Endothelial cell of umbilical vein (primary cell): ENCODE measurements around the gene PML. TPM values are rescaled to one million over a fixed set of nuclear protein-coding genes. Genes with fewer than 3 reads are reported as not detected.

Source experiments
- BruUV-seq: library from RNA; stranded (reverse); fragments of 400-500 nt; replicated peaks from 2 replicates; lab custom pipeline; 2021; lab: Mats Ljungman, UMichigan
- CTCF ChIA-PET: fragments of 300-600, 350-600 bp; sonication (Branson Sonifier 250); formaldehyde crosslinking; loops from one replicate; lab custom pipeline; 2021; ENCODE audit warnings: antibody characterized with exemption, inconsistent platforms; lab: Charles Lee
- POLR2A ChIA-PET: fragments of 300-600, 350-600 bp; sonication (Branson Sonifier 250); formaldehyde crosslinking; loops from one replicate; lab custom pipeline; 2021; ENCODE audit warnings: antibody characterized with exemption, inconsistent platforms; lab: Charles Lee
- DNase-seq: peaks from one replicate; pipeline ENCODE4 v3.0.0-alpha.2; 2011; ENCODE audit warnings: low read depth, low spot score
- FAIRE-seq: peaks from 2 replicates; lab custom pipeline; 2011; peaks lifted over from hg19 to GRCh38; lab: Jason Lieb, UNC
- H2AFZ ChIP-seq: 2 replicates; pipeline ENCODE4 v1.6.0; 2012; ENCODE audit warnings: low read depth, low read length, control low read depth, inconsistent platforms
- H3K27ac ChIP-seq: 2 replicates; pipeline ENCODE4 v1.5.1; 2011; ENCODE audit warnings: low read depth, mild to moderate bottlenecking, control low read depth, low read length, moderate library complexity; ENCODE audit not compliant: insufficient read depth
- H3K27me3 ChIP-seq, 2 experiments: 2 replicates each; pipeline versions ENCODE4 v1.6.0 to v1.6.1; 2011; ENCODE audit warnings: low read length in 2 of 2, mixed read lengths in 1 of 2; ENCODE audit not compliant: control insufficient read depth in 2 of 2, insufficient read depth in 2 of 2
- H3K36me3 ChIP-seq, 2 experiments: 2 replicates in 1 of 2; 3 replicates in 1 of 2; pipeline ENCODE4 v1.5.1; 2011; ENCODE audit warnings: low read length in 2 of 2, mild to moderate bottlenecking in 1 of 2, moderate library complexity in 1 of 2; ENCODE audit not compliant: control insufficient read depth in 2 of 2, insufficient read depth in 2 of 2; ENCODE audit errors: extremely low read depth in 1 of 2
- H3K4me1 ChIP-seq: 3 replicates; pipeline ENCODE4 v1.5.1; 2011; ENCODE audit warnings: mild to moderate bottlenecking, low read length; ENCODE audit not compliant: control insufficient read depth, insufficient read depth; ENCODE audit errors: extremely low read depth
- H3K4me2 ChIP-seq: 2 replicates; pipeline ENCODE4 v1.6.1; 2011; ENCODE audit warnings: low read length, control low read depth, mixed read lengths; ENCODE audit not compliant: insufficient read depth
- H3K4me3 ChIP-seq, 3 experiments: fragments of 200-600 bp in 1 of 3; sonication (generic), shearing (Covaris generic) in 1 of 3; replicated peaks in 1 of 3; 2 replicates each; pipeline ENCODE4 v1.5.1; 2011 to 2016; ENCODE audit warnings: control low read depth in 3 of 3, low read length in 3 of 3, mild to moderate bottlenecking in 2 of 3, inconsistent platforms in 1 of 3, low read depth in 1 of 3, moderate library complexity in 1 of 3; ENCODE audit not compliant: insufficient read depth in 1 of 3
- H3K79me2 ChIP-seq: 2 replicates; pipeline ENCODE4 v1.6.0; 2012; ENCODE audit warnings: low read length, inconsistent platforms; ENCODE audit not compliant: control insufficient read depth, insufficient read depth
- H3K9ac ChIP-seq: replicated peaks from 2 replicates; pipeline ENCODE3; 2011; ENCODE audit warnings: low read length, control low read depth; ENCODE audit not compliant: insufficient read depth; ENCODE audit errors: extremely low read depth
- H3K9me1 ChIP-seq: replicated peaks from 3 replicates; pipeline ENCODE4 v1.6.0; 2011; ENCODE audit warnings: mild to moderate bottlenecking, low read length; ENCODE audit not compliant: control insufficient read depth, insufficient read depth; ENCODE audit errors: extremely low read depth
- H3K9me3 ChIP-seq: replicated peaks from 2 replicates; pipeline ENCODE4 v1.5.1; 2012; ENCODE audit warnings: low read length, inconsistent platforms; ENCODE audit not compliant: control insufficient read depth, insufficient read depth
- H4K20me1 ChIP-seq: replicated peaks from 2 replicates; pipeline ENCODE3; 2011; ENCODE audit warnings: mild to moderate bottlenecking, low read length; ENCODE audit not compliant: control insufficient read depth, insufficient read depth; ENCODE audit errors: extremely low read depth
- EZH2 ChIP-seq: IDR thresholded peaks from 2 replicates; pipeline ENCODE4 v1.6.1; 2012; ENCODE audit warnings: borderline replicate concordance, low read depth, mild to moderate bottlenecking, moderate library complexity, low read length, inconsistent platforms; ENCODE audit not compliant: severe bottlenecking
- FOS ChIP-seq: IDR thresholded peaks from 2 replicates; pipeline ENCODE4 v1.6.1; 2011; ENCODE audit warnings: mild to moderate bottlenecking, low read length, moderate library complexity, borderline replicate concordance; ENCODE audit not compliant: insufficient read depth
- GATA2 ChIP-seq: IDR thresholded peaks from 2 replicates; pipeline ENCODE4 v1.7.0; 2011; ENCODE audit warnings: low read depth, mild to moderate bottlenecking, moderate library complexity, mixed read lengths, low read length; ENCODE audit not compliant: insufficient read length, insufficient read depth
- JUN ChIP-seq: IDR thresholded peaks from 2 replicates; pipeline ENCODE4 v1.6.1; 2011; ENCODE audit warnings: borderline replicate concordance, low read depth; ENCODE audit not compliant: insufficient read length, insufficient read depth
- MAX ChIP-seq: IDR thresholded peaks from 2 replicates; pipeline ENCODE4 v1.6.1; 2011; ENCODE audit not compliant: insufficient read depth, insufficient read length
- MYC ChIP-seq: IDR thresholded peaks from one replicate; pipeline ENCODE4 v1.6.1; 2011; ENCODE audit warnings: mild to moderate bottlenecking, low read depth, low read length
- POLR2A ChIP-seq: IDR thresholded peaks from 2 replicates; pipeline ENCODE4 v1.6.1; 2012; ENCODE audit warnings: low read depth, mild to moderate bottlenecking, control low read depth, low read length
- dilution Hi-C: fragments of 300-500 bp; cut with MboI; formaldehyde crosslinking; loops from one replicate; pipeline ENCODE4 v1.15.0; 2019; ENCODE audit warnings: low sequenced_read_pairs; ENCODE audit not compliant: extremely low pct_ligation_motif_present
- intact Hi-C: fragments of 100-400 bp; cut with micrococcal nuclease; formaldehyde crosslinking; loops from one replicate; pipeline ENCODE4 v1.10.0; 2022
- polyA plus RNA-seq, 4 experiments: library from polyadenylated mRNA; depleted of rRNA in 3 of 4; stranded (reverse) in 3 of 4; unstranded in 1 of 4; fragments of >200 nt; gene quantifications; 2 replicates each; pipeline versions ENCODE4 v1.2.1 to v1.2.3, GENCODE V29; 2011 to 2012; ENCODE audit warnings: missing spikeins in 1 of 4
- total RNA-seq: library from RNA; stranded (reverse); gene quantifications from 2 replicates; pipeline ENCODE4 v1.2.3, GENCODE V29; 2021
- TF ChIP-seq, protein P1 (sequence below), 2 donors: IDR thresholded peaks; 1 replicate in 1 of 2; 2 replicates in 1 of 2; pipeline ENCODE4 v1.5.1; 2011; ENCODE audit warnings: low read length in 2 of 2, mild to moderate bottlenecking in 2 of 2, moderate library complexity in 2 of 2, control low read depth in 1 of 2, inconsistent platforms in 1 of 2, low read depth in 1 of 2; ENCODE audit not compliant: insufficient read depth in 1 of 2; ENCODE audit errors: extremely low read depth in 1 of 2

The PML gene
- total and polyA plus RNA-seq, 2 donors (not counting 3 experiments of a cell fraction or from before 2014, with no cell fraction given) = 30.4 to 79.6 TPM

DNA sequence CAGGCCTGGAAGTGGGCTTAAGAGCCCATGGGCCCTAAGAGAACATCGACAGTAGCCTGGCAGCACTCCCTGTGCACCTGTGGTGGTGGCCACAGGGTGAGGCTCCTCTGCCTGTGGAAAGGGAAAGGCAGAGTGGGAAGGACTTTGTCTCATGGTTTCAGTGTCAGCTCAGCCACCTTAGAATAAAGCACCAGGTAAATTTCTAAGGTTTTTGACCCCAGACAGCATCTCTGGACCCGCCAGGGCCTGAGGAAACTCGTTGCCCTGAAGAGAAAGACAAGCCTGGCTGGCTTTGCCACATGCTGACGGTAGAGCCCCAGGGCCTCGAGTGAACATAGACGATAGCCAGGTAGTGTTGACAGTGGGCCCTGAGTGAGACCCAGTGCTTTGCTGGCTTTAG lies 65.7 kb downstream of the PML start:
- no peak overlapping the region for H3K9ac ChIP-seq
- H3K27ac ChIP-seq = no peak overlapping the region
- H3K36me3 ChIP-seq = no peaks in the 10 kb centered on the region
- BruUV-seq = no TSS peak
- H3K4me1 ChIP-seq = no peaks in the 10 kb centered on the region
- intact Hi-C loops = no loop called here
- no peak overlapping the region for H2AFZ ChIP-seq
- TF ChIP-seq GATA2 (no peak), JUN (no peak), FOS (no peak), MYC (no peak), MAX (no peak), EZH2 (no peak), POLR2A (no peak)
- TF ChIP-seq, protein P1, sequence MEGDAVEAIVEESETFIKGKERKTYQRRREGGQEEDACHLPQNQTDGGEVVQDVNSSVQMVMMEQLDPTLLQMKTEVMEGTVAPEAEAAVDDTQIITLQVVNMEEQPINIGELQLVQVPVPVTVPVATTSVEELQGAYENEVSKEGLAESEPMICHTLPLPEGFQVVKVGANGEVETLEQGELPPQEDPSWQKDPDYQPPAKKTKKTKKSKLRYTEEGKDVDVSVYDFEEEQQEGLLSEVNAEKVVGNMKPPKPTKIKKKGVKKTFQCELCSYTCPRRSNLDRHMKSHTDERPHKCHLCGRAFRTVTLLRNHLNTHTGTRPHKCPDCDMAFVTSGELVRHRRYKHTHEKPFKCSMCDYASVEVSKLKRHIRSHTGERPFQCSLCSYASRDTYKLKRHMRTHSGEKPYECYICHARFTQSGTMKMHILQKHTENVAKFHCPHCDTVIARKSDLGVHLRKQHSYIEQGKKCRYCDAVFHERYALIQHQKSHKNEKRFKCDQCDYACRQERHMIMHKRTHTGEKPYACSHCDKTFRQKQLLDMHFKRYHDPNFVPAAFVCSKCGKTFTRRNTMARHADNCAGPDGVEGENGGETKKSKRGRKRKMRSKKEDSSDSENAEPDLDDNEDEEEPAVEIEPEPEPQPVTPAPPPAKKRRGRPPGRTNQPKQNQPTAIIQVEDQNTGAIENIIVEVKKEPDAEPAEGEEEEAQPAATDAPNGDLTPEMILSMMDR (IDR thresholded peaks at IDR 0.05; ENCODE audit: extremely low read depth in 1 of 2, insufficient read depth in 1 of 2, low read depth in 1 of 2, low read length in 2 of 2) = no peak
- DNase-seq (no peak), FAIRE-seq (no peak)
- H3K9me3 ChIP-seq = no peaks in the 10 kb centered on the region
- peaks cover 7 to 16% of the 10 kb centered on the region in 2 experiments for H3K27me3 ChIP-seq
- no peak overlapping the region for H3K4me3 ChIP-seq
- no peaks in the 10 kb centered on the region for H3K9me1 ChIP-seq
- CTCF ChIA-PET = no interaction called here
- H4K20me1 ChIP-seq = no peaks in the 10 kb centered on the region
- dilution Hi-C loops = no loop called here
- H3K79me2 ChIP-seq = no peaks in the 10 kb centered on the region
- POLR2A ChIA-PET = no interaction called here
- no peak overlapping the region for H3K4me2 ChIP-seq
